GM12874 (cell line): Measurements from ENCODE around the gene SORCS2.

Experiments used
- TF ChIP-seq, protein P1 (sequence below): IDR thresholded peaks from 2 replicates; pipeline ENCODE4 v1.5.1; 2011; ENCODE audit warnings: low read depth, mild to moderate bottlenecking, control low read depth, low read length, moderate library complexity; ENCODE audit not compliant: insufficient read depth

The SORCS2 gene

DNA sequence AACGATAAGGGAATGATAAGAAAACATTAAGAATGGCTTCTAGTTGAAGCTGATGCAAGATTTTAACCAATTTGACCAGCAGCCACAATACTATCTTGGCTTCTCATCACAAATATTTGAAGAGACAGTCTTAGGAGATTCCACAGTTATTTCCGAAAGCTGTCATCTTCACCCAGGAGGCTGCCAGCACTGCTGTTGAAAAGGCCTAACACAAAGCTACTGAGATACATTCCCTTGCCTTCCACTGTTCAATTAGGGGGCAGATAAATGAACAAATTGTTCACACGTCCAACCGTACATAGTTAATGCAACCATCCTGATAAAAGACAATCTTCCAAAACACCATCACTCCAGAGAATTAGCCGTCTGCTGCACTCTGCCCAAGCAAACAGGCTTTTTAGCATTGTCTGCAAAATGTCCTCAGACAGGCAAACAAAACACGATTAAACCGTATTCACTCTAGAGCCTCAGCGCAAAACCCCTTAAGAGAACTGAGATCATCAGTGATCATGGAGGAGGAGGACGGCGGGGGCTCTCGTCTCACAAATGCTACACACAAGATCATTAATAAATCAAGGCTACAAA is 432.1 kb downstream of the SORCS2 start:
- TF ChIP-seq, protein P1, sequence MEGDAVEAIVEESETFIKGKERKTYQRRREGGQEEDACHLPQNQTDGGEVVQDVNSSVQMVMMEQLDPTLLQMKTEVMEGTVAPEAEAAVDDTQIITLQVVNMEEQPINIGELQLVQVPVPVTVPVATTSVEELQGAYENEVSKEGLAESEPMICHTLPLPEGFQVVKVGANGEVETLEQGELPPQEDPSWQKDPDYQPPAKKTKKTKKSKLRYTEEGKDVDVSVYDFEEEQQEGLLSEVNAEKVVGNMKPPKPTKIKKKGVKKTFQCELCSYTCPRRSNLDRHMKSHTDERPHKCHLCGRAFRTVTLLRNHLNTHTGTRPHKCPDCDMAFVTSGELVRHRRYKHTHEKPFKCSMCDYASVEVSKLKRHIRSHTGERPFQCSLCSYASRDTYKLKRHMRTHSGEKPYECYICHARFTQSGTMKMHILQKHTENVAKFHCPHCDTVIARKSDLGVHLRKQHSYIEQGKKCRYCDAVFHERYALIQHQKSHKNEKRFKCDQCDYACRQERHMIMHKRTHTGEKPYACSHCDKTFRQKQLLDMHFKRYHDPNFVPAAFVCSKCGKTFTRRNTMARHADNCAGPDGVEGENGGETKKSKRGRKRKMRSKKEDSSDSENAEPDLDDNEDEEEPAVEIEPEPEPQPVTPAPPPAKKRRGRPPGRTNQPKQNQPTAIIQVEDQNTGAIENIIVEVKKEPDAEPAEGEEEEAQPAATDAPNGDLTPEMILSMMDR, result no peak

DNA sequence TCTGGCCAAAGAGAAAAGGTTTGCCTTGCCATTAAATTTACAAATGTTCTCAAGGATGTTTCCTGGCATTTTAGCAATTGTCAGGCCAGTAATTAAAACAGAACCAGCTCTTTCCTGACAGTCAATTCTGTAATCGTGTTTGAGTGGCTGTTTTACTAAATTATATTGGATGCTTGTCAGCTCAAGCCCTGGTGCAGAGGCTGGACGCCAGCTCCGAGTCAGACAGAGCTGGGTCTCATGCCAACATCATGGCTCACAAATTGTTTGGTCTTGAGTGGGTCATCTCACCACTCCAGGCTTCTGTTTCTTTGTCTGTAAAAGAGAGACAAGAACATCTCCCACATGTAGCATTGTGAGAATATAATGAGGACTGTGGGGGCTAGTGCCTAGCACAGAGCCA is 432.7 kb downstream of the SORCS2 start:
- TF ChIP-seq, protein P1, result no peak

DNA sequence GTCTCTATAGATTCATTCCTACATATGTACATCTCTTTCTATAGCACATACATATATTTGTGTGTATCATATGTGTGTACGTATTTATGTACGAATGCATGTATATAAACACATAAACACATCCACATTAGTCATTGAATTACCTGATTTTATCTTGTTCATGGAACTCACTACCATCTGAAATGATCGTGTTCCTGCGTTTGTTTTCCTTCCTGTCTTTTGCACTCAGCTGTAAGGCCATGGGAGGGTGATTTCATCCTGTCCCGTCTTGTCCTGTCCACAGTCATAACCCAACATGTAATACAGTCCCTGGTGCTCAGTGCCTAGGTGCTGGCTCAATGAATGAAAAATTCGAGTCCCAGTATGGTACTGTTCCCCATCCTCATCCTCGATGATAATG is 434.2 kb downstream of the SORCS2 start:
- TF ChIP-seq, protein P1, result no peak

DNA sequence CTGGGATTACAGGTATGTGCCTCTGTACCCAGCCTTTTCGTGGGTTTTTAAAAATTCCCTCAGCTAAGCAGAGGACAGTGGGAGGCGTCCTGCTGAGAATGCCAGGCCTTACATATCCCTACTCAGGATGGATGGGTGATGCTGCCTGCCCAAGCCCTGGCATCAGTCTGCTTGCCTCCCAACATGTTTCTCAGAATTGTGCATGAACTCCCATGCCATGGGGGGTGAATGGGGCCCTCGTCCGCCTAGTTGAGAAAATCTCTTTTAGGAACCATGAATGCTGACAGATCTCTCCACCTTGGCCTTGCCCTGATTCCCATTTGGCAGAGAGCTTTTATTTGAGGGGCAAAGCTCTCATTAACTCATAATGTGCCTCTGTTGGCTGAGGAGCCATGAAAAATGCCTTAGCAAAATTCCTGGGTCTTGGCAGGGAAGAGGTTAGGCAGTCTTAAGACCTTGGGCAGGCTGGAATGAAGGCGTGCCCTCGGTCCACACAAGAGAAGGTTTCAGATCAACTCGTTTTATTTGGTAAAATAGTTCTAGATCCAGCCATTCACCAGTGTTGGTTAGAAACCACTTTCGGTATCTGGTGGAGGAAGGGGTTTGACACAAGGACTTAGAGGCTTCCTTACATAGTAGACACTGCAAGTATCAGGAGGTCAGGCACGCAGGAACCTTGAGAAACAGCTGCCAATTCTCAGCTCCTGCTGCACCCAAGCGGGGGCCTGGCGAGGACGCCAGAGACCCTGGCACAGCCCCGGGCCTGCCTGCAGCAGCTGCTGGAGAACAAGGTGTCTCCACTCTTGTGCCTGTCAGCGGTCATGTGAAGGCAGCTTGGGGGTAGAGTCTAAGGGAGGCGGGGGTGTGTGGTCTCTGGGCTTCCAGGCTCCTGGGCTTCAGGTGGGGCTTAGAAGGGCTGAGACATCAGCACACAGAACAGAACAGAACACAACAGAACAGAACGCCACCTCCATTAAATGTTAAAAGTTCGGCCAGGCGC is 435.2 kb downstream of the SORCS2 start:
- TF ChIP-seq, protein P1, result no peak

DNA sequence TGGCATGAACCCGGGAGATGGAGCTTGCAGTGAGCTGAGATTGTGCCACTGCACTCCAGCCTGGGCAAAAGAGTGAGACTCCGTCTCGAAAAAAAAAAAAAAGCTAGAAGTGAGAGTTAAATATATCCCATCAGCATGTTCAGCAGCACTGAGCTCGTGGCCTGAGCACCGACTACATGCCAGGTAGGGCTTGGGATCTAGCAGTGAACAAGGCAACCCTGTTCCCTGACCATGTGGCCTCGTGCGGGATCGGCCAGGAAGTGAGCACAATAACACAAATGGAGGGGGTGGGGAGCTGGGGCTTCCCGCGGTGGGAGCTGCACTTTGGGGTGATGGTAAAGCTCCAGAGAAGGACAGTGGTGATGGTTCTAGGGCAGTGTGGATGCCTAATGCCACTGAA is 436.1 kb downstream of the SORCS2 start:
- TF ChIP-seq, protein P1, result no peak

DNA sequence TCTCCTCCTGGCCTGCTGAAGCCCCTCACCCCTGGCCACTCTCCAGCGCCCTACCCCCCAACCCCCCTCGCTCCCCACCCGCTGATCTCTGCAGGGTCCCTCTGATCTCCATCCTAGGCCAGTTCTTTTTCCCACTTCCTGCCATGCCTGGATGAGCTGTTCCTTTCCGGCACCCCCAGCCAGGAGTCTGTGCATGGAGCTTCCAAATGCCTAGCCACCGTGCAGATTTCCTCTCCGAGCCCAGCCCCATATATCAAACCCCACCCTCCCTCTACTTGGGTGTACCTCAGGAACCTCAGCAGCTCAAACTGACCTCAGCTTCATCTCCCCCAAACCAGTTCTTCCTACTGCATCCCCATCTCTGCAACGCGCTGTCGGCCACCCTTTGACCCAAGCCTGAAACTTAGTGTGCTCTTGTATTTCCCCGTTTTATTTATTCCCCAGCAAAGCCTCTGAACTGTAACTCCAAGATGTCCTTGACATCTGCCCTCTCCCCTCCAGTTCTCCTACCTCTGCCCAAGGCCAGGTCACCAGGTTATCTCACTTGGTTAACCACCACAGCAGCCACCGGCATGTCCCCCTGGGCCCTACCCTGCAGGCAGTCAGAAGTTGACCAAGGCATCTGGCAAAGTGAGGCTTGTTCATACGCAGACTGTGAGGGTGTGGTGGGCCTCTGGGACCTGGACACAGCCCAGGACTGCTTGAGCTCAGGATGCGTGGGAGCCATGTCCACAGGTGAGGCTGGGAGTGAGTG is 437.3 kb downstream of the SORCS2 start:
- TF ChIP-seq, protein P1, result no peak

DNA sequence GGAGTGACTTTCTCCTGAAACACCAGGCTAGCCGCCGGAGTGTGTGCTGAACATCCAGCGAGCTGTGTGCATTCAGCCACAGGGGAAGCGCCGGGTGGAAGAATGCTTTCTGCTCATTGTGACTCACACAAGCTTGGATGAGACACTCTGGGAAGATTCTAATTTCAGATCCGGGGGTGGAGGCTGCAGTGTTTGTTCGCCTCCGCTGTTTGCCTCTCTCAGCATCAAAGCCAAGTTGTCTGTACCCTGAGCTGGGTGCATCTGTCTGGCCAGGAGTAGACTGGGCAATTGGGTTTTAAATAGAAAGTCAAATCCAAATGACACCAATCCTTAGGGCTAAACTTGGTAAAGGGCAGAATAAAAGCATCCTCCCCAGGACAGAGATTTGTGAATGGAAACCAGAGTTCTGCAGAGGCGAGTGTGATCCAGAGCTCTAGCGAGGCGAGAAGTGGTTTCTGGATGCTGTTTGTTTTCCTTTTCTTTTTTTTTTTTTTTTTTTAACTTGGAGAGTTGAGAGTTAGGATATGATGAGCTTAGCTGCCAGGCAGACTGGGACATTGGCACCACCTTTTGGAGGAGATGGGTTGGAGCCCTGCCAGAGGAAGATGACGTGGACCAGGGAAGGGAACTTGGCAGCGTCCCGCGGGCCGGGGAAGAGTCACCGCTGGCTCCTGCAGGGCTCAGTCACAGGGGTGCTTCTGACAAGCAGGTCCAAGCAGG is 438.4 kb downstream of the SORCS2 start:
- TF ChIP-seq, protein P1, result no peak
